Muscle of leg (tissue), 11 donors: ENCODE measurements around the gene DYNC2I2. TPM values are rescaled to one million over a fixed set of nuclear protein-coding genes. Genes with fewer than 3 reads are reported as not detected.
"Not testable (repeated sequence)": the region's sequence is repeated elsewhere in the genome, so short reads cannot be mapped to it uniquely, and the experiment has no call there.

Experiments
- DNase-seq: peaks from one replicate; pipeline ENCODE4 v3.0.0; 2013
- H3K27ac ChIP-seq: one replicate; pipeline ENCODE4 v1.5.1; 2013; ENCODE audit warnings: mild to moderate bottlenecking, low read length, control low read depth
- H3K27me3 ChIP-seq: one replicate; pipeline ENCODE4 v1.6.1; 2013; ENCODE audit warnings: low read length; ENCODE audit not compliant: control insufficient read depth, insufficient read depth
- H3K36me3 ChIP-seq: one replicate; pipeline ENCODE4 v1.6.1; 2013; ENCODE audit warnings: low read length; ENCODE audit not compliant: control insufficient read depth, insufficient read depth
- H3K4me1 ChIP-seq: one replicate; pipeline ENCODE4 v1.6.1; 2013; ENCODE audit warnings: low read length; ENCODE audit not compliant: control insufficient read depth, insufficient read depth
- H3K4me3 ChIP-seq: one replicate; pipeline ENCODE4 v1.5.1; 2013; ENCODE audit warnings: low read length, control low read depth
- H3K9me3 ChIP-seq: replicated peaks from 2 replicates; pipeline ENCODE4 v1.6.1; 2013; ENCODE audit warnings: low read depth, low read length; ENCODE audit not compliant: control insufficient read depth
- WGBS: methylation state at CpG from one replicate; pipeline ENCODE4 v1.1.5; 2013; ENCODE audit warnings: missing lambda C conversion rate; ENCODE audit not compliant: insufficient coverage; 5-methylcytosine and 5-hydroxymethylcytosine counted together
- polyA plus RNA-seq, 8 donors: library from polyadenylated mRNA; unstranded; fragments of 120-200 nt; gene quantifications; one replicate each; pipeline versions ENCODE4 v1.2.1 to v1.2.3, GENCODE V29; 2013; ENCODE audit warnings: inconsistent platforms in 1 of 8, low replicate concordance in 1 of 8; ENCODE audit not compliant: insufficient read length in 8 of 8, insufficient read depth in 1 of 8
- total RNA-seq: library from RNA; stranded (reverse); fragments of 120-200 nt; gene quantifications from one replicate; pipeline ENCODE4 v1.2.4, GENCODE V29; 2013

The DYNC2I2 gene
- total and polyA plus RNA-seq, 9 donors, result 40.8 to 60.5 (median 50.0) TPM

DNA sequence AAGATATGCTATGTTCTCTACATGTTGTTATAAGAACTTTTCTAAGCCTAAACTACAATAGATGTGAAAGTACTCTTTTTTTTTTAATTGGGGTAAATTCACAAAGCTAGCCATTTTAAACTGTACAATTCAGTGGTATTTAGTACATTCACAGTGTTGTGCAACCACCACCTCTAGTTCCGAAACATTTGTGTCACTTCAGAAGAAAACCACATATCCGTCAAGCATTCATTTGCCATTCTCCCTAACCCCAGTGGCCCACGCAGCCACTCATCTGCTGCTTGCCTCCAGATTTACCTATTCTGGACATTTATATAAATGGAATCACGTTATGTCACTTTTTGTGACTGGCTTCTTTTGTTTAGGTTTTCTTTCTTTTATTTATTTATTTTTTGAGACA is 61.2 kb downstream of the DYNC2I2 start:
- no peak overlapping the region for H3K27ac ChIP-seq
- H3K9me3 ChIP-seq, result no peaks in the 10 kb centered on the region
- no peak for DNase-seq
- H3K27me3 ChIP-seq, result no peaks in the 10 kb centered on the region
- H3K4me1 ChIP-seq, result no peaks in the 10 kb centered on the region
- H3K36me3 ChIP-seq, result peaks cover 87% of the 10 kb centered on the region
- 76% methylated on average over 2 of the region's 4 CpGs for WGBS
- H3K4me3 ChIP-seq, result no peak overlapping the region

DNA sequence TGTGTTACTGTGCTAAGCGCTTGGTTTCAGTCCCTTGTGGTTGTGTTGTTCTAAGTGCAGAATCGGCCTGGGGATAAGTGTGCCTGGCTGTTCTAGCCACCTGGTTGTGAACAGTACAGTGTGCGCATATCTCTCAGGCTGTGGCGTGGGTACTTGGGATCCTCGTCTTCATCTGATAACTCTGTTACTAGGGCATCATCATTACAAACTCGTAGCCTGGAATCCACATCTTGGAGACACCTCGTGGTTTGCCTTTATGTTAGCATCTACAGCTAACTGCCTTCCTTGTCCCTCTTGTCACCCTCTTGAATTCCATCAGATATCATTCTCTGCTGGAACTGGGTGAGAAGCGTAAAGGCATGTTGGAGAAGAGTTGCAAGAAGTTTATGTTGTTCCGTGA is 62.8 kb downstream of the DYNC2I2 start:
- no peaks in the 10 kb centered on the region for H3K27me3 ChIP-seq
- WGBS, result 100% methylated on average over 4 of the region's 9 CpGs
- no peaks in the 10 kb centered on the region for H3K4me1 ChIP-seq
- H3K36me3 ChIP-seq, result peaks cover 83% of the 10 kb centered on the region
- DNase-seq, result no peak
- no peak overlapping the region for H3K4me3 ChIP-seq
- H3K9me3 ChIP-seq, result no peaks in the 10 kb centered on the region
- no peak overlapping the region for H3K27ac ChIP-seq

GRCh38 chr9:128593039-128593438 is 63.6 kb downstream of the DYNC2I2 start:
- Histone ChIP-seq H3K9me3 (no peaks in the 10 kb centered on the region), H3K27me3 (no peaks in the 10 kb centered on the region), H3K4me1 (no peaks in the 10 kb centered on the region), H3K27ac (no peak overlapping the region), H3K36me3 (peaks cover 84% of the 10 kb centered on the region), H3K4me3 (no peak overlapping the region)
- WGBS, result 65% methylated on average over 4 of the region's 6 CpGs
- no peak for DNase-seq

DNA sequence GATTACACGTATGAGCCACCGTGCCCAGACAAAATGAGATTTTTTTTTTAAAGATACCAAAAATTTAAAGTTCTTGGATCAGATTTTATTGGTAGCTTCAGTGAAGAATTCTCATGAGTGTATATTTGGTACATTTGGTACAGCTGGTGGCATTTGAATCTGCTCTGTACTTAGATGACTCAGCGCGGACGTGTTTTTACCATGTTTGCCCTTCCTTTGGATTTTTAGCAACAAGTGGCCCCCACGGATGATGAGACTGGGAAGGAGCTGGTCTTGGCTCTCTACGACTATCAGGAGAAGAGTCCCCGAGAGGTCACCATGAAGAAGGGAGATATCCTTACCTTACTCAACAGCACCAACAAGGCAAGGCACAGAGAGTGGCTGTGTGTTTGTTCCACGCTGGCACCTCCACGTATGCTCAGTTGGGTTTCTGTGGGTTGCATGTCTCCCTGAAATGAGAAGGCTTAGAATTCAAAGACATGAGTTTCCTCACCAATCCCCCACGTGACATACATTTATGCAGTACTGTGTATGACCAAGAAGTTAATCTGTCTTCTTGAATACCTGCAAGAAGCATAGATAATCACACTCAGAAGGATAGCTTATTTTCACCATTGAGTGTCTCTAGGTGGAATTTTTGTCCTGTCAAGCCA is 67.9 kb downstream of the DYNC2I2 start:
- Histone ChIP-seq H3K36me3 (peaks cover 84% of the 10 kb centered on the region), H3K27me3 (no peaks in the 10 kb centered on the region), H3K27ac (no peak overlapping the region), H3K9me3 (no peaks in the 10 kb centered on the region), H3K4me3 (no peak overlapping the region), H3K4me1 (no peaks in the 10 kb centered on the region)
- 95% methylated on average over 4 of the region's 11 CpGs for WGBS
- DNase-seq, result no peak

GRCh38 chr9:128587453-128587852 is 69.2 kb downstream of the DYNC2I2 start:
- Histone ChIP-seq H3K36me3 (peaks cover 86% of the 10 kb centered on the region), H3K9me3 (no peaks in the 10 kb centered on the region), H3K4me3 (no peak overlapping the region), H3K27ac (no peak overlapping the region), H3K4me1 (no peaks in the 10 kb centered on the region), H3K27me3 (no peaks in the 10 kb centered on the region)
- no peak for DNase-seq
- WGBS, result 73% methylated on average over 4 of the region's 6 CpGs

DNA sequence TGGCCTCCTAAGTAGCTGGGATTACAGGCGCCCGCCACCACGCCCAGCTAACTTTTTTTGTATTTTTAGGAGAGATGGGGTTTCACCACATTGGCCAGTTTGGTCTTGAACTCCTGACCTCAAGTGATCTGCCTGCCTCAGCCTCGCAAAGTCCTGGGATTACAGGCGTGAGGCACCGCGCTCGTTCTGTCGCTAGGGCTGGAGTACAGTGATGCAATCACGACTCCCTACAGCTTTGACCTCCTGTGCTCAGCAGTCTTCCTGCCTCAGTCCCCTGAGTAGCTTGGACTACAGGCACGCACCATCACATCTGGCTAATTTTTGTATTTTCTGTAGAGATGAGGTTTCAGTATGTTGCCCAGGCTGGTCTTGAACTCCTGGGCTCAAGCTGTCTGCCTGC is 69.7 kb downstream of the DYNC2I2 start:
- not testable (repeated sequence) for H3K4me3 ChIP-seq, H3K27me3 ChIP-seq, H3K27ac ChIP-seq, H3K9me3 ChIP-seq, H3K4me1 ChIP-seq, DNase-seq
- H3K36me3 ChIP-seq, result peaks cover 89% of the 10 kb centered on the region
- 85% methylated on average over 10 of the region's 11 CpGs for WGBS

GRCh38 chr9:128585155-128585554 is 71.5 kb downstream of the DYNC2I2 start:
- H3K27ac ChIP-seq, H3K27me3 ChIP-seq, H3K4me3 ChIP-seq, H3K9me3 ChIP-seq, H3K4me1 ChIP-seq, DNase-seq: not testable (repeated sequence)
- 90% methylated on average over 4 of the region's 8 CpGs for WGBS
- H3K36me3 ChIP-seq, result peaks cover 85% of the 10 kb centered on the region

Other genes with a start within 250 kb of the DYNC2I2 start
- gene CERCAM, start 236.0 kb downstream of the DYNC2I2 start, total RNA-seq, result 57.6 TPM
- gene CERCAM, start 236.0 kb downstream of the DYNC2I2 start, polyA plus RNA-seq, result 100 to 1,000 TPM in 2 of 8 donors, 10 to 100 TPM in 6; 84.1 to 109 (median 97.0) TPM
- gene ODF2, start 200.8 kb downstream of the DYNC2I2 start, total RNA-seq, result 23.5 TPM
- 10 to 100 TPM; 25.5 to 41.8 (median 27.0) TPM for gene ODF2, start 200.8 kb downstream of the DYNC2I2 start, polyA plus RNA-seq
- 19.6 TPM for gene GLE1, start 152.1 kb downstream of the DYNC2I2 start, total RNA-seq
- gene GLE1, start 152.1 kb downstream of the DYNC2I2 start, polyA plus RNA-seq, result 10 to 100 TPM; 16.9 to 20.4 (median 19.7) TPM
- 227 TPM for gene SPTAN1, start 104.3 kb downstream of the DYNC2I2 start, total RNA-seq
- gene SPTAN1, start 104.3 kb downstream of the DYNC2I2 start, polyA plus RNA-seq, result 100 to 1,000 TPM; 244 to 384 (median 305) TPM
- 385 TPM for gene SET, start 32.4 kb upstream of the DYNC2I2 start, total RNA-seq
- gene SET, start 32.4 kb upstream of the DYNC2I2 start, polyA plus RNA-seq, result 100 to 1,000 TPM; 288 to 388 (median 333) TPM
- 2.9 TPM for gene PKN3, start 45.7 kb upstream of the DYNC2I2 start, total RNA-seq
- 10 to 100 TPM in 1 of 8 donors, 1 to 10 TPM in 7; 7.1 to 11.0 (median 8.6) TPM for gene PKN3, start 45.7 kb upstream of the DYNC2I2 start, polyA plus RNA-seq
- 5.7 TPM for gene ZDHHC12, start 67.3 kb upstream of the DYNC2I2 start, total RNA-seq
- 10 to 100 TPM in 1 of 8 donors, 1 to 10 TPM in 7; 5.9 to 10.7 (median 6.8) TPM for gene ZDHHC12, start 67.3 kb upstream of the DYNC2I2 start, polyA plus RNA-seq
- gene ZER1, start 115.1 kb upstream of the DYNC2I2 start, total RNA-seq, result 14.2 TPM
- gene ZER1, start 115.1 kb upstream of the DYNC2I2 start, polyA plus RNA-seq, result 10 to 100 TPM; 27.8 to 42.6 (median 34.2) TPM
- 12.0 TPM for gene TBC1D13, start 130.4 kb upstream of the DYNC2I2 start, total RNA-seq
- gene TBC1D13, start 130.4 kb upstream of the DYNC2I2 start, polyA plus RNA-seq, result 10 to 100 TPM; 35.0 to 59.4 (median 38.9) TPM
- 27.8 TPM for gene ENDOG, start 161.7 kb upstream of the DYNC2I2 start, total RNA-seq
- gene ENDOG, start 161.7 kb upstream of the DYNC2I2 start, polyA plus RNA-seq, result 10 to 100 TPM; 16.7 to 26.4 (median 21.3) TPM
- 18.5 TPM for gene SPOUT1, start 172.9 kb upstream of the DYNC2I2 start, total RNA-seq
- 10 to 100 TPM; 21.0 to 33.2 (median 26.6) TPM for gene SPOUT1, start 172.9 kb upstream of the DYNC2I2 start, polyA plus RNA-seq
- gene KYAT1, start 225.1 kb upstream of the DYNC2I2 start, total RNA-seq, result 4.7 TPM
- 1 to 10 TPM; 4.2 to 8.8 (median 5.8) TPM for gene KYAT1, start 225.1 kb upstream of the DYNC2I2 start, polyA plus RNA-seq
- gene LRRC8A, start 225.3 kb upstream of the DYNC2I2 start, total RNA-seq, result 10.6 TPM
- 10 to 100 TPM; 15.7 to 29.1 (median 21.7) TPM for gene LRRC8A, start 225.3 kb upstream of the DYNC2I2 start, polyA plus RNA-seq